GM12801 (cell line): Measurements from ENCODE around the gene CBX7.

Source experiments
- TF ChIP-seq, protein P1 (sequence below): IDR thresholded peaks from one replicate; pipeline ENCODE4 v1.5.1; 2011; ENCODE audit warnings: control low read depth; ENCODE audit not compliant: insufficient read length; ENCODE audit errors: extremely low read depth

Gene CBX7

DNA sequence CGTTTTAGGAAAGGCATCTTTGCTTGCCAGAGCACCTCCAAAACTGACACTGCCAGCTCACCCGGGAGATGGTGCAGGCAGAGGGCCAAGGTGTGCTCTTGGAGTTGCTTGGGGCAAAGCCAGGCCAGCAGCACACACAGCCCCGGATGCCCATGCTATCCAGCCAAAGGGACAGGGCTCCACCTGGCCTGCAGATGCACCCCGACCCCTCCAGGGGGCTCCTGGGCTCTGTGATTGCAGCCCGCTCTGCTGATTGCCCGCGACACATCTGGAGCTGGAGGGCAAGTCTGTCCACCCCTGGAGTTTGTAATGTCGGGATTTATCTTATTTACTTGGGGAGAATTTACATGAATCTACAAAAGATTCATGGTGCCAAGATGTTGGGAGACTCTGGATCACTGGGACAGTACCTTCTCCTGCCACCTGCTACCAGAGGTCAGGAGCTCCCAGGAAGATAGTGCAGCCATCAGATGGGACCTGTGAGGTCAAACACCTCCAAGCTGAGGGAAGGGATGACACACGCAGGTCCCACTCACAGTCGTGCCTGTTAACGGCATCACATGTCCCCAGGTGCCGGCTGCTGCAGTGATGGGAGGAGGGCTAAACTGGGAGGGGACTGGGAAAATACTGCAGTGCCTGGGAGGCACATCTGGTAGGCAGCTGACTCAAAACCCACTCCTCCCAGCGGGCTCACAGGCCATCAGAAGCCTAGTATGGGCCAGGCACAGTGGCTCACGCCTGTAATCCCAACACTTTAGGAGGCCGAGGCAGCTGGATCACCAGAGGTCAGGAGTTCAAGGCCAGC lies 17.2 kb downstream of the CBX7 start:
- TF ChIP-seq, protein P1, sequence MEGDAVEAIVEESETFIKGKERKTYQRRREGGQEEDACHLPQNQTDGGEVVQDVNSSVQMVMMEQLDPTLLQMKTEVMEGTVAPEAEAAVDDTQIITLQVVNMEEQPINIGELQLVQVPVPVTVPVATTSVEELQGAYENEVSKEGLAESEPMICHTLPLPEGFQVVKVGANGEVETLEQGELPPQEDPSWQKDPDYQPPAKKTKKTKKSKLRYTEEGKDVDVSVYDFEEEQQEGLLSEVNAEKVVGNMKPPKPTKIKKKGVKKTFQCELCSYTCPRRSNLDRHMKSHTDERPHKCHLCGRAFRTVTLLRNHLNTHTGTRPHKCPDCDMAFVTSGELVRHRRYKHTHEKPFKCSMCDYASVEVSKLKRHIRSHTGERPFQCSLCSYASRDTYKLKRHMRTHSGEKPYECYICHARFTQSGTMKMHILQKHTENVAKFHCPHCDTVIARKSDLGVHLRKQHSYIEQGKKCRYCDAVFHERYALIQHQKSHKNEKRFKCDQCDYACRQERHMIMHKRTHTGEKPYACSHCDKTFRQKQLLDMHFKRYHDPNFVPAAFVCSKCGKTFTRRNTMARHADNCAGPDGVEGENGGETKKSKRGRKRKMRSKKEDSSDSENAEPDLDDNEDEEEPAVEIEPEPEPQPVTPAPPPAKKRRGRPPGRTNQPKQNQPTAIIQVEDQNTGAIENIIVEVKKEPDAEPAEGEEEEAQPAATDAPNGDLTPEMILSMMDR = no peak

DNA sequence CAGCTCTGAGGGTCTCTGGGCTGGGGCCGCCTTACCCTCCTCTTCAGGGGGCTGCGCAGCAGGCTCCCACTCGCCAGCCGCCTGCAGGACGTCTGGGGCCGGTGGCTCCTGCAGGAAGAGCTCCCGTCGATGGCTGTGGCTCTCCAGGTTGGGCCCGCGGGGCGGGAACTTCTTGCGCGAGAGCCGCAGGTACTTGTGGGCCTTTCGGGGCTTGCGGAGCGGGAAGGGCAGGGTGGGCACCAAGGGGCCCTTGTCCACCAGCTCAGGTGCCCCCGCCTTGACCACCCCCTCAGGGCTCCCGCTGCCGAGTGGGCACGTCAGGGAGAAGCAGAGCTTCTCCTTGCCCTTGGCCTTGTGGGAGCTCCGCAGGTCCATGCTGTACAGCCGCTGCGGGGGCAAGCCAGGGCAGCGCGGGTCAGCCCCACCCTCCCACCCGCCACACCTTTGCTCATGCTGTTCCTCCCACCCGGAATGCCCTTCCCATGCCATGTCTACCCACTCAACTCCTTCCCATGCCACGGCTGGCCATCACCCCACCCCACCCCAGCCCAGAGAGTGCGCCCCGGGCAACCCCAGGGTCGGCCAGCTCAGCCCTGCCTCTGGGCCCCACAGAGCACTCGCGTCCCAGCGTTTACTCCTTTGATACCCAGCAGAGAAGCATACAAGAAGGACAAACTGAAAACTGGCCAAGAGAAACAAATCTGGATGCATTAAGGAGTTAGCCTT lies 18.0 kb downstream of the CBX7 start:
- TF ChIP-seq, protein P1 = no peak

DNA sequence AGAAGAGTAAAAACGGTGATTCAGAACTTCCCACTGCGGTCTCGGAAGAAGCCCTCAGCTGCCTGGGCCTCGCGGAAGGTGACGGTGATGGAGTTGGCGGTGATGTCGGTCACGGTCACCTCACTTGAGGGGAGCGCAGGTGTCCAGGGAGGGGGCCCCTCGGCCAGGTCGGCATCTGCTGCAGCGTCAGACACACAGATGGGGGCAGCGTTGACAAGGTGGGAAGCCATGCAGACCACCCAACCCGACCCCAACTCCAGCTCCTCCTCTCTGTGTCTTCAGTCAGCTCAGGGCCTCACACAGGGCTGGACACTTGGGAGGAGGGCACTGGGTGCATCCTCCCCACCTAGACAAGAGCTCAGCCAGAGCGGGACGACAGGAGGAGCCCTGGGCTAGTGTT lies 18.6 kb downstream of the CBX7 start:
- TF ChIP-seq, protein P1 = no peak

DNA sequence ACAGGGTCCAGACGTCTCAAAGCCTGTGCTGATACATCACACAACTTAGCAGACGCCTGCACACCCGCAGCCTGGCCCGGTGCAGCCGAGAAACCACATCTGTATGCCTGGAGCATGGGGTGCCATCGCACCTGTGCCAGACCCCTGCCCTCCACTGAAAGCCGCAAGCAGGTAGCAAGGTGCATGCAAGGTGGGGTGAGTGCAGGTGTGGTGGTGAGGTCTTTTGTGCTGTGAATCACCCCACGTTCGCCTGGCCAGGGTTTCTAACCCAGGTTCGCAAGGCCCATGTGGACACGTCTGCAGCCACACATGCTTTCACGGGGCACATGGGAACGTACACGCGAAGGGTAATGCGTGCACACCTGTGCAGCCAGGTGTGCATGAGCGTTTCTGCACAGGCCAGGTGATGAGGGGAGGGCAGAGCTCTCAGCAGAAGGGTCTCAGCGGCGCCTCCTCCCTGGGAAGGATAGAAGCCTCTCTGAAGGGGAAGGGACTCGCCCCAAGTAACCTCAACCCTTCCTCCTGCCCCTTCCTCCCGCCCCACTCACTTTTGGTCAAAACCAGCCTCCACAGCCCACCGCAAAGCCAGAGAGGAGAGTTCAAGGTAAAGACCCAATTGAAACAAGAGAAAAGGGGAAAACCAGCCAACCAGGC lies 19.5 kb downstream of the CBX7 start:
- TF ChIP-seq, protein P1 = no peak

DNA sequence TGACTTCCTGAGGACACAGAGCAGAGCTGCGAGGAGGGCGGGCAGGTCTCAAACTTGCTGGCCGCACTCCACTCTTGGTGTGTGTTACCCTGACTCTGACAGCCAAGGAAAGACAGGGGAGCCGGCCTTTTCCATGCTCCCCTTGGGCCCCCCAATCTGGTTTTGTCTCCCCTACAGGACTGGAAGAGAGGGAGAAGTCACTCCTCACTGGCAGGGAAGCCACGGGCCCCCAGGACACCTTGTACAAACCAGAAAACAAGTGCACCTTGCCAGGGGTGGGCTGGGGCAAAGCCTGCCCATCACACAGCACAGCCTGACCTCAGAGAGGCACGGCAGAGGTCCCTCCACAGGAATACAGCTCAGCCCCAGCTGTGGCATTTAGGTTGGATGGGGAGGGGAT lies 20.2 kb downstream of the CBX7 start:
- TF ChIP-seq, protein P1 = no peak

DNA sequence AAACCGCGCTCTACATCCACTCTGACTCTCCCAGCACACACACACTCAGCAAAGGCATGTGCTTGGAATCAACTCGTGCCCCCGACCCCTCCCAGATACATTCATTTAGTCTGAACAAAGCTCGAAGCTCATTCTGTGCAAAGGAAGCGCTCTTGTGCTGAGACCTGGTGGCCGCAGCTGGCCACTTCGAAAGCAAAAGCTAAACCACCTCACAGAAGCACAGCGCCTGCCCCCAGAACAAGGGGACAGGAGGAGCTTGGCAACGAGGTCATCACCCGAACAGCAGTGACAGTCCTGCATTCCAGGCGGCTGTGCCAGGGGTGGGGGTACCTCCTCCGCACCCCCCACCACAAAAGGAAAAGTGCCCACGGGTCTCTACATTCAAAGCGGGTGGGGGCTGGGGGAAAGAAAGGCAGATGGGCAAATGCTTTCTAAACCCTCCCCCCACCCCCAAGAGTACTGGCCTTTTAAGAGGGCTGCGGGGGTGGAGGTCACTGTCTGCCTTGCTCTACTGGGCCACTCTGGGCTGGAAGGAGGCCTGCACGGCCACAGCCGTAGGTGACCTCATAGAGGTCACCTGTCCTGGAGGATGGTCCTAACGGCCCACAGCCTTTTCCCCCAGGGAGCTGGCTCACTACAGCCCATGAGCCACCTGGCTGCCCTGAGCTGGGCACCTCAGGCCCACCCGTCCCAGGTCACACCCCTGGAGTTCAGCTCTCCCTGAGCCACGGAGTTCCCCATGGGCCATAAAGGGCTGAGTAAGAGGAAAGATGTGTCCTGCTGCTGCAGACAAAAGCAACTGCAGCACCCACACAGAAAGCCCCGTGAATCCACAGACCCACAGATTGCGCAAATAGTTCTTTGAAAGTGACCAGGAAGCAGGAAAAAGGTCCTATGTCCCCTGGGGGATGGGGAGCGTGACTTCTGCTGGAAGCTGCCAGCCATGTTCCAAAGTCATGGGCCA lies 21.3 kb downstream of the CBX7 start:
- TF ChIP-seq, protein P1 = no peak
